Measurements from ENCODE around the gene SVIL. TPM values are rescaled to one million over a fixed set of nuclear protein-coding genes. Genes with fewer than 3 reads are reported as not detected.
"Not testable (repeated sequence)": the region's sequence is repeated elsewhere in the genome, so short reads cannot be mapped to it uniquely, and the experiment has no call there.

SVIL gene
- total and polyA plus RNA-seq, 4 donors: 30.2 to 119 (median 56.7) TPM

DNA sequence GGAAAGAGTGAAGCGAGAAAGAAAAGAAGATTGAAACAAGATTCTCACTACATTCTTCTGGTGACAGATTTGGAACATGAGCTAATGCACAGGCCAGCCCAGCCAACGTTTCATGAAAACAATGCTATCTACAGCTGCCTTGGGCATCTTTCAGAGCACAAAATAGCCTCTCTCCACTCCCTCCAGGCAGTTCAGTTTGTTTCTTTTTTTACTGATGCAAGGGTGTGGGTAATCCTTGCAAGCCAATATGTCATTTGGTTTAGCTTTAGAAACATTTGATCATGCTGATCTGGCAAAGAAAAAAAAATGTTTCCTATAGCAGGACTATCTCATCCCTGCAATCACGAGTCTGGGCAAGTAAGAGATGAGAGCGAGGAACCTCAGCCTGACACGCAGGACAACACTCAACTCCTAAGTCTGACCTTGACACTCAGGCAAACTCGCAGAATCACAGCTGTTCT is 35.9 kb downstream of the SVIL start:
- peak in 2 of 6 donors; percentile 47 to 55 for DNase-seq (ENCODE audit: low read depth in 4 of 6, low spot score in 6 of 6)

GRCh38 chr10:29596826-29597225 is 37.9 kb downstream of the SVIL start:
- Histone ChIP-seq H3K36me3 (ENCODE audit: control insufficient read depth, insufficient read depth, low read length) (no peaks in the 10 kb centered on the region), H3K9me3 (ENCODE audit: control insufficient read depth, insufficient read depth, low read length) (no peaks in the 10 kb centered on the region), H3K4me1 (ENCODE audit: control insufficient read depth, insufficient read depth, low read length) (peaks cover 6% of the 10 kb centered on the region), H3K4me3 (ENCODE audit: low read depth, low read length) (no peak overlapping the region), H3K27me3 (ENCODE audit: control insufficient read depth, insufficient read depth, low read length) (no peaks in the 10 kb centered on the region), H3K27ac (ENCODE audit: low read depth, low read length) (no peak overlapping the region)
- DNase-seq (ENCODE audit: low read depth in 4 of 6, low spot score in 6 of 6): no peak
- WGBS (ENCODE audit: insufficient coverage): 92% methylated on average over 11 of the region's 11 CpGs

More for the DNA sequence above, 35.9 kb downstream of the SVIL start:
- Histone ChIP-seq H3K4me1 (ENCODE audit: control insufficient read depth, insufficient read depth, low read length) (peaks cover 6% of the 10 kb centered on the region), H3K4me3 (ENCODE audit: low read depth, low read length) (no peak overlapping the region), H3K27me3 (ENCODE audit: control insufficient read depth, insufficient read depth, low read length) (no peaks in the 10 kb centered on the region), H3K9me3 (ENCODE audit: control insufficient read depth, insufficient read depth, low read length) (no peaks in the 10 kb centered on the region), H3K27ac (ENCODE audit: low read depth, low read length) (no peak overlapping the region), H3K36me3 (ENCODE audit: control insufficient read depth, insufficient read depth, low read length) (no peaks in the 10 kb centered on the region)
- WGBS (ENCODE audit: insufficient coverage): 72% methylated on average over 3 of the region's 6 CpGs

- no peaks in the 10 kb centered on the region for H3K9me3 ChIP-seq (ENCODE audit: control insufficient read depth, insufficient read depth, low read length)
- H3K4me1 ChIP-seq (ENCODE audit: control insufficient read depth, insufficient read depth, low read length): peaks cover 6% of the 10 kb centered on the region
- no peak overlapping the region for H3K4me3 ChIP-seq (ENCODE audit: low read depth, low read length)
- 100% methylated on average over 1 of the region's 1 CpG for whole genome bisulfite sequencing (ENCODE audit: insufficient coverage)
- no peaks in the 10 kb centered on the region for H3K36me3 ChIP-seq (ENCODE audit: control insufficient read depth, insufficient read depth, low read length)
- H3K27ac ChIP-seq (ENCODE audit: low read depth, low read length): no peak overlapping the region
- H3K27me3 ChIP-seq (ENCODE audit: control insufficient read depth, insufficient read depth, low read length): no peaks in the 10 kb centered on the region
- DNase-seq (ENCODE audit: low read depth in 4 of 6, low spot score in 6 of 6): no peak
Observed at GRCh38 chr10:29596356-29596755, 38.4 kb downstream of the SVIL start.

DNA sequence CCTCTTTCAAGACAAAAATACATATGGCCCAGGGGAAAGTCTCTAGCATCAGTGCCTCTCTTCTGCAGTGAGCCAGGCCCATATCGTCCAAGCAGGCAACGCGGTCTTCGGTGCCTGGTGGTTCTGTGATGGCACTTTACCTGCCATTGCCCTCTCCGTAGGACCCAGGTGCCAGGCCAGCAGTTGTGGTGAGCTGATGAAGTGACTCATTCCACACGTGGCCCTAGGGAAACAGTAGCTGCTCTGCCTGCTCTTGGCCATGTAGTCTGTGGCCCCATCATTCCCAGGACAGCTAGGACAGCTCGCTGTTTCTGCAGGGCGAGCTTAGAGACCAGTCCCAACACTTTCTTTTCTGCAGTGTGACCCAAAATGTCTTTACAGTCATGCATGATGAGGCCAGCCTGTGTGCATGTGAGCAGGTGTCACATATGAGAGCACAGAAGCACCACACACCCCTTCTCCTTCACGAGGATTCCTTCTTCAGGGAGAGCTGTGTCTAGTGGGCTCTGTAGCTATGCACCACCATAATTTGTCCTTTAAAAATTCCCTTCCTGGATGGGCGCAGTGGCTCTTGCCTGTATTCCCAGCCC is 39.0 kb downstream of the SVIL start:
- 94% methylated on average over 9 of the region's 10 CpGs for WGBS (ENCODE audit: insufficient coverage)
- H3K4me1 ChIP-seq (ENCODE audit: control insufficient read depth, insufficient read depth, low read length): peaks cover 6% of the 10 kb centered on the region
- H3K36me3 ChIP-seq (ENCODE audit: control insufficient read depth, insufficient read depth, low read length): no peaks in the 10 kb centered on the region
- no peaks in the 10 kb centered on the region for H3K27me3 ChIP-seq (ENCODE audit: control insufficient read depth, insufficient read depth, low read length)
- no peak overlapping the region for H3K4me3 ChIP-seq (ENCODE audit: low read depth, low read length)
- H3K27ac ChIP-seq (ENCODE audit: low read depth, low read length): no peak overlapping the region
- no peak for DNase-seq (ENCODE audit: low read depth in 4 of 6, low spot score in 6 of 6)
- H3K9me3 ChIP-seq (ENCODE audit: control insufficient read depth, insufficient read depth, low read length): no peaks in the 10 kb centered on the region

DNA sequence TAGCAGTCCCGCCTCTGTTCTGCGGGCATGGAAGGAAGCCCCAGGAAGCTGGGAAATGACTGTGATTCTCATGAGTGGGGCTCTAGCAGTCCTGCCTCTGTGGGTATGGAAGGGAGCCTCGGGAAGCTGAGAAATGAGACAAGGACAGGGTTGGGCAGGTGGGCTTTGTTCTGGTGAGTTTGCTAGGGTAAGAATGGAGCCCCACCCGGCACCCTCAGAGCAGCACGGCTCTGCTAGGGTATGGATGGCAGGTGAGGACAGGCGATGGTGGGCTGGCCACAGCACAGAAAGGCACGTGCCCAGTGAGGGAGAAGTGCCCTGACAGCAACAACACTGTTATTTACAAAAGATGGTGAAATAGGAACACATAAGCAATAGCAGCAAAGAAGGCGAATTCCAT is 39.6 kb downstream of the SVIL start:
- Histone ChIP-seq H3K9me3 (ENCODE audit: control insufficient read depth, insufficient read depth, low read length) (no peaks in the 10 kb centered on the region), H3K4me1 (ENCODE audit: control insufficient read depth, insufficient read depth, low read length) (peaks cover 7% of the 10 kb centered on the region), H3K27ac (ENCODE audit: low read depth, low read length) (no peak overlapping the region), H3K27me3 (ENCODE audit: control insufficient read depth, insufficient read depth, low read length) (no peaks in the 10 kb centered on the region), H3K4me3 (ENCODE audit: low read depth, low read length) (no peak overlapping the region), H3K36me3 (ENCODE audit: control insufficient read depth, insufficient read depth, low read length) (no peaks in the 10 kb centered on the region)
- 94% methylated on average over 7 of the region's 8 CpGs for WGBS (ENCODE audit: insufficient coverage)
- DNase-seq (ENCODE audit: low read depth in 4 of 6, low spot score in 6 of 6): no peak

GRCh38 chr10:29591651-29591968 is 43.2 kb downstream of the SVIL start:
- Histone ChIP-seq H3K4me1 (ENCODE audit: control insufficient read depth, insufficient read depth, low read length) (peaks cover 13% of the 10 kb centered on the region), H3K4me3 (ENCODE audit: low read depth, low read length) (no peak overlapping the region), H3K27me3 (ENCODE audit: control insufficient read depth, insufficient read depth, low read length) (no peaks in the 10 kb centered on the region), H3K9me3 (ENCODE audit: control insufficient read depth, insufficient read depth, low read length) (no peaks in the 10 kb centered on the region), H3K27ac (ENCODE audit: low read depth, low read length) (no peak overlapping the region), H3K36me3 (ENCODE audit: control insufficient read depth, insufficient read depth, low read length) (no peaks in the 10 kb centered on the region)
- no peak for DNase-seq (ENCODE audit: low read depth in 4 of 6, low spot score in 6 of 6)
- WGBS (ENCODE audit: insufficient coverage): 96% methylated on average over 4 of the region's 4 CpGs

GRCh38 chr10:29590915-29591650 is 43.7 kb downstream of the SVIL start:
- no peak for DNase-seq (ENCODE audit: low read depth in 4 of 6, low spot score in 6 of 6)
- Histone ChIP-seq H3K4me3 (ENCODE audit: low read depth, low read length) (no peak overlapping the region), H3K9me3 (ENCODE audit: control insufficient read depth, insufficient read depth, low read length) (no peaks in the 10 kb centered on the region), H3K27me3 (ENCODE audit: control insufficient read depth, insufficient read depth, low read length) (no peaks in the 10 kb centered on the region), H3K36me3 (ENCODE audit: control insufficient read depth, insufficient read depth, low read length) (no peaks in the 10 kb centered on the region), H3K4me1 (ENCODE audit: control insufficient read depth, insufficient read depth, low read length) (peaks cover 13% of the 10 kb centered on the region), H3K27ac (ENCODE audit: low read depth, low read length) (no peak overlapping the region)
- WGBS (ENCODE audit: insufficient coverage): 100% methylated on average over 1 of the region's 2 CpGs

GRCh38 chr10:29588629-29589421 is 45.9 kb downstream of the SVIL start:
- H3K4me1 ChIP-seq (ENCODE audit: control insufficient read depth, insufficient read depth, low read length): peaks cover 18% of the 10 kb centered on the region
- no peaks in the 10 kb centered on the region for H3K36me3 ChIP-seq (ENCODE audit: control insufficient read depth, insufficient read depth, low read length)
- no peaks in the 10 kb centered on the region for H3K9me3 ChIP-seq (ENCODE audit: control insufficient read depth, insufficient read depth, low read length)
- H3K4me3 ChIP-seq (ENCODE audit: low read depth, low read length): no peak overlapping the region
- H3K27ac ChIP-seq (ENCODE audit: low read depth, low read length): no peak overlapping the region
- no peaks in the 10 kb centered on the region for H3K27me3 ChIP-seq (ENCODE audit: control insufficient read depth, insufficient read depth, low read length)
- WGBS (ENCODE audit: insufficient coverage): 70% methylated on average over 4 of the region's 14 CpGs
- DNase-seq (ENCODE audit: low read depth in 4 of 6, low spot score in 6 of 6): no peak

- H3K9me3 ChIP-seq (ENCODE audit: control insufficient read depth, insufficient read depth, low read length); H3K27ac ChIP-seq (ENCODE audit: low read depth, low read length); H3K36me3 ChIP-seq (ENCODE audit: control insufficient read depth, insufficient read depth, low read length); H3K4me3 ChIP-seq (ENCODE audit: low read depth, low read length); H3K27me3 ChIP-seq (ENCODE audit: control insufficient read depth, insufficient read depth, low read length): not testable (repeated sequence)
- peak in 1 of 6 donors; percentile 54 for DNase-seq (ENCODE audit: low read depth in 4 of 6, low spot score in 6 of 6)
- 50% methylated on average over 1 of the region's 19 CpGs for whole genome bisulfite sequencing (ENCODE audit: insufficient coverage)
- peaks cover 18% of the 10 kb centered on the region for H3K4me1 ChIP-seq (ENCODE audit: control insufficient read depth, insufficient read depth, low read length)
Observed at GRCh38 chr10:29587750-29588628, 46.8 kb downstream of the SVIL start.

Measured in spinal cord (tissue), 10 donors.